Heart left ventricle (tissue), 13 donors: Measurements from ENCODE around the gene ADGRV1.

ENCODE experiments used
- CTCF ChIP-seq, 12 donors: fragments of 200-600 bp; sonication (generic) in 4 of 12; IDR thresholded peaks; one replicate each; pipeline versions ENCODE4 v1.5.0 to v1.8.0; 2018 to 2022; ENCODE audit warnings: antibody characterized with exemption in 12 of 12, mild to moderate bottlenecking in 5 of 12
- POLR2A ChIP-seq, 2 donors: fragments of 450-650 bp; IDR thresholded peaks; one replicate each; pipeline ENCODE4 v1.6.1; 2017; ENCODE audit warnings: antibody characterized with exemption in 2 of 2, mild to moderate bottlenecking in 2 of 2, moderate library complexity in 2 of 2
- donor health status: ischemic (EF 13 %, LVEDD 7.1; RV severe dilation, severe dysfunction).
- donor health status: DM: no; HTN: yes; CAD: no.
- donor health status: DM: no; HTN: no; CAD: no.
- donor health status: ischemic (EF 25% LVEDD 6.9; RV normal size, moderate dysfunction).
- donor health status: ischemic (EF 25% LVEDD 5.7; RV mildly dilated, moderate dysfunction).
- donor health status: ischemic (EF 35%, LVEDD 5.7; RV mildly dilated, moderate dysfunction).
- donor health status: nonischemic (EF 11% LVEDD 7.7; RV severe dilation, severe dysfunction).
- donor health status: DM: yes; HTN: yes; CAD: no.
- donor health status: PGD.
- donor health status: ischemic (EF 29% LVEDD 5.4; RV normal size, mild dysfunction).
- donor health status: nonischemic (EF 23%, LVEDD 6.1; RV moderate dilation, normal function).

GRCh38 chr5:91025956-91026355, 467.4 kb downstream of the ADGRV1 start:
- TF ChIP-seq CTCF (IDR thresholded peaks at IDR 0.05) (no peak), POLR2A (IDR thresholded peaks at IDR 0.05) (no peak)
